ENCODE data around the gene FEM1C.
A peak's percentile ranks its signal among the peaks of the same experiment; 100 is the strongest.

Gene FEM1C

DNA sequence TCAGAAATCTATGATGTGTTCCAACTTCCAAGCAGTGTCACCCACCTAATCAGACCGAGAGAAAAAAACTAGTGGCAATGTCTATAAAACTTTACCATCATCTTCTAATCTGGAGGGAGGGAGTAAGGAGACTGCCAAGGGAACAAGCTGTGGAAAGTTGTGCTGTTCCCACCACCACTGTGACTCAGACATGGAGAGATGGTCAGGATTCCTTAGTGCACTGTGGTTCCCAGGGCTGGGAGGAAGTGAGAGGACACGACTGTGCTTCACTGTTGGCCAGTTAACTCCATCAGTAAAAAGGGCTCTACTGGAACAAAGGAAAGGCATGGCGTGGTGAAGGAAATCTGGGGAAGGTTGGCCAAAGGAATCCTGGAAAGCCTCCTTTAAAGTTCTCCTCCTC lies 38.9 kb upstream of the FEM1C start:
- peak; percentile 74 for DNase-seq (ENCODE audit: low read depth)
- no peak overlapping the region for H3K4me3 ChIP-seq (ENCODE audit: control insufficient read depth, low read depth, low read length)
- TF ChIP-seq, protein P1, sequence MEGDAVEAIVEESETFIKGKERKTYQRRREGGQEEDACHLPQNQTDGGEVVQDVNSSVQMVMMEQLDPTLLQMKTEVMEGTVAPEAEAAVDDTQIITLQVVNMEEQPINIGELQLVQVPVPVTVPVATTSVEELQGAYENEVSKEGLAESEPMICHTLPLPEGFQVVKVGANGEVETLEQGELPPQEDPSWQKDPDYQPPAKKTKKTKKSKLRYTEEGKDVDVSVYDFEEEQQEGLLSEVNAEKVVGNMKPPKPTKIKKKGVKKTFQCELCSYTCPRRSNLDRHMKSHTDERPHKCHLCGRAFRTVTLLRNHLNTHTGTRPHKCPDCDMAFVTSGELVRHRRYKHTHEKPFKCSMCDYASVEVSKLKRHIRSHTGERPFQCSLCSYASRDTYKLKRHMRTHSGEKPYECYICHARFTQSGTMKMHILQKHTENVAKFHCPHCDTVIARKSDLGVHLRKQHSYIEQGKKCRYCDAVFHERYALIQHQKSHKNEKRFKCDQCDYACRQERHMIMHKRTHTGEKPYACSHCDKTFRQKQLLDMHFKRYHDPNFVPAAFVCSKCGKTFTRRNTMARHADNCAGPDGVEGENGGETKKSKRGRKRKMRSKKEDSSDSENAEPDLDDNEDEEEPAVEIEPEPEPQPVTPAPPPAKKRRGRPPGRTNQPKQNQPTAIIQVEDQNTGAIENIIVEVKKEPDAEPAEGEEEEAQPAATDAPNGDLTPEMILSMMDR (IDR thresholded peaks at IDR 0.05; ENCODE audit: control insufficient read depth, insufficient read depth, low read depth, low read length, missing control alignments): no peak

DNA sequence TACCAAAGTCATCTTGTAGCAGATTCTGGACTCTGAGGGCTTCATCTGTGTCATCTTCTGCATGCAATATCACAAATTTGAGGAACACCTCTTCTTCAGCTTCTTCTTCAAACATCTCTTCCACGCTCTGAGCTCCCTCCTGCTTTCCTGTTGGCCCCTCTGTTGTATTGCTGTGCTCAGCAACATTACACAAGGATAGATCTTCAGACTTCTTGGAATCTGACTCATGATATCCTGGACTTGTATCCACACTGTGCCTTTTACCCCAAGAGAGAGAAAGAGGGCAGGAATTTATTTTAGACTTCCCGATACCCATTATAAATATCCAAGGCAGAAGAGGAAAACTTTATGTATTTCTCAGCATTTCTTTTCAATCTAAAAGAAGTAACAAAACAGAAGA lies 36.4 kb upstream of the FEM1C start:
- TF ChIP-seq, protein P1 (IDR thresholded peaks at IDR 0.05; ENCODE audit: control insufficient read depth, insufficient read depth, low read depth, low read length, missing control alignments): no peak
- no peak for DNase-seq (ENCODE audit: low read depth)
- H3K4me3 ChIP-seq (ENCODE audit: control insufficient read depth, low read depth, low read length): no peak overlapping the region

DNA sequence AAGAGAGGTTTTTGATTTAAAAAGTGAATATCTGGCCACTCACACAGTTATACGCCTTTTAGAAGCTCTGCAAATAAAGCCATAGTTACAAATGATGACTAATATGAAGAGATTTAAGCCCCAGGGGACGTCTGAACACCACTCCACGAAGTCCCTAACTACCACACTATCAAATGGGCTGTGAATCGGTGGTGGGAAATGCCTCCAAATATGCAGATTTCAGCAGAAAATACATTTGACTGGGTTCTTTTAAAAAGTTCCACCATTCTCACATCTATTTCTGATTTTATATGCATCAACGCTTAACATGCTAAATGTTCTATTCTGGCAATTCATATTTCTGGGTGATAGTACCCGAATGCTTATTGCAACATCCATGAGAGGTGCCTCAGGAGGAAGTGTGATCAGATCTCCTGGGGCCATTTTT lies 35.2 kb upstream of the FEM1C start:
- DNase-seq (ENCODE audit: low read depth): no peak
- H3K4me3 ChIP-seq (ENCODE audit: control insufficient read depth, low read depth, low read length): no peak overlapping the region
- TF ChIP-seq, protein P1 (IDR thresholded peaks at IDR 0.05; ENCODE audit: control insufficient read depth, insufficient read depth, low read depth, low read length, missing control alignments): no peak

DNA sequence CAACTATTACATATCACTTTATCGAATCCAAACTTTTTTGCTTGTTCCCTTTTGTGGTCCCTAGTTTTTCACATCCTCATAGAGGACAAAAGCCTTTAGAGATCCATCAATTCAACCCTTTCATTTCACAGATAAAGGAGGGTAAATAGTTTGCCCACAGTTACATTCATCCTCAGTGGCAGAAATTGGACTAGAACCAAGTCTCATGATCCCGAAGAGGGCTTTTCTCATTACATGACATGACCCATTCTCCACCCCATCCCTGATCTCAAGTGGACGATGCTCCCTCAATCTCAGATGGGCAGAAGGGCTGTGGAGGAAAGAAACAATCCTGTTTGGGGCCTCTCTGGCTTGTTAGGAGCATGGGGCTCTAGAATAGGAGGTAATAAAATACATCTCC lies 34.6 kb upstream of the FEM1C start:
- no peak for DNase-seq (ENCODE audit: low read depth)
- H3K4me3 ChIP-seq (ENCODE audit: control insufficient read depth, low read depth, low read length): no peak overlapping the region
- TF ChIP-seq, protein P1 (IDR thresholded peaks at IDR 0.05; ENCODE audit: control insufficient read depth, insufficient read depth, low read depth, low read length, missing control alignments): no peak

DNA sequence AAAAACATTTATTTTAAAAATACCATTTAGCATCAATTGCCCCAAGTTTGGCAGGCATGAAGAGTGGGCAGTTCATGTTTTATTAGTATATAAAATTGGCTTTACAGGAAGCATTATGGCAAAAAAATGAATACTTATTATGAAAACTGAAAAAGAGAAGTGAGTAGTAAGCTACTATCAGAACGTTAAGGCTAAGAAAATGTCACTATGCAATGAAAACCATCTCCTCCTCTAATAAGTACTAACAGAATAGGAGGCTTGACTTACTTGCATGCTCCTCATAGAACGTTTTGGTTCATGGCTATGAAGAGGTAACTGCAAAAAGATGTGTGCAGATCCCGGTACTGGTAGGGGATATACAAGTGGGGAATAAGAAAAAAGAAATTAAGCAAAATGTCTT lies 34.1 kb upstream of the FEM1C start:
- no peak for DNase-seq (ENCODE audit: low read depth)
- H3K4me3 ChIP-seq (ENCODE audit: control insufficient read depth, low read depth, low read length): no peak overlapping the region
- TF ChIP-seq, protein P1 (IDR thresholded peaks at IDR 0.05; ENCODE audit: control insufficient read depth, insufficient read depth, low read depth, low read length, missing control alignments): no peak

DNA sequence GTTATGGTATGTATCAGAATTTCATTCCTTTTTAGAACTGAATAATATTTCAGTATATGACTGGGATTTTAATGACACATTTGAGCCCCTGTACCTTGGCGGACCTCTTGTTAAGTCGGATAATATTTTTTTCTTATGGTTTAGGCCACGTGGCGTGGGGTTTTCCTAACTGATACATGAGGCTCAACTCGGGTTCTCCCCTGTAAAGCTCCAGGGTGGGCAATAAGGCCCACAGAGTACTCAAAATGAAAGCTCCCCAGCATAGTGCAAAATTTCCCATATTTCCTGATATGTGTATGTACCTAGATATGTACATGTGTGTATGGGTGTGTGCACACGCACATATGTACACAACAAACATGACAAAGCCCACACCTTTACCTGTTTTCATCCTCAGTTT lies 33.2 kb upstream of the FEM1C start:
- TF ChIP-seq, protein P1 (IDR thresholded peaks at IDR 0.05; ENCODE audit: control insufficient read depth, insufficient read depth, low read depth, low read length, missing control alignments): no peak
- DNase-seq (ENCODE audit: low read depth): no peak

DNA sequence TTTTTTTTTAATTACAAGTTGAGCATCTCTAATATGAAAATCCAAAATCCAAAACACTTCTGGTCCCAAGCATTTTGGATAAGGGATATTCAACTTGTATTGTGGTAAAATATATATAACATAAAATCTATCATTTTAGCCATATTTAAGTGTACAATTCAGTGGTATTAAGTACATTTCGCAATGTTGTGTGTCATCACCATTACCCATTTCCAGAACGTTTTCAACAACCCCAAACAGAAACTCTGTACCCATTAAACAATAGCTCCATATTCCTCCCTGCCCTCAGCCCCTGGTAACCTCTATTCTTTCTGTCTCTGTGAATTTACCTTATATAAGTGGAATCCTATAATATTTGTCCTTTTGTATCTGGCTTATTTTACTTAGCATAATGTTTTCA lies 32.8 kb upstream of the FEM1C start:
- no peak overlapping the region for H3K4me3 ChIP-seq (ENCODE audit: control insufficient read depth, low read depth, low read length)
- TF ChIP-seq, protein P1 (IDR thresholded peaks at IDR 0.05; ENCODE audit: control insufficient read depth, insufficient read depth, low read depth, low read length, missing control alignments): no peak
- DNase-seq (ENCODE audit: low read depth): no peak

More for the DNA sequence above, 33.2 kb upstream of the FEM1C start:
- H3K4me3 ChIP-seq (ENCODE audit: control insufficient read depth, low read depth, low read length): no peak overlapping the region

Measured in AG09309 (cell line).